Fibroblast of lung (primary cell): ENCODE measurements around the gene FGF14. TPM values are rescaled to one million over a fixed set of nuclear protein-coding genes. Genes with fewer than 3 reads are reported as not detected.
A peak's percentile ranks its signal among the peaks of the same experiment; 100 is the strongest.

Experiments used
- DNase-seq, 2 donors: peaks; one replicate each; pipeline versions ENCODE4 v3.0.0 to v3.0.0-alpha.2; 2010; ENCODE audit warnings: low read depth in 2 of 2
- H2AFZ ChIP-seq: 2 replicates; pipeline ENCODE4 v1.5.1; 2012; ENCODE audit warnings: low read length, control low read depth, inconsistent platforms
- H3K27ac ChIP-seq: 2 replicates; pipeline ENCODE4 v1.5.1; 2011; ENCODE audit warnings: low read length, control low read depth; ENCODE audit not compliant: insufficient read depth
- H3K27me3 ChIP-seq: 2 replicates; pipeline ENCODE4 v1.5.1; 2011; ENCODE audit warnings: mild to moderate bottlenecking, low read length; ENCODE audit not compliant: control insufficient read depth, insufficient read depth
- H3K36me3 ChIP-seq: 2 replicates; pipeline ENCODE4 v1.5.1; 2011; ENCODE audit warnings: low read length; ENCODE audit not compliant: control insufficient read depth, insufficient read depth
- H3K4me1 ChIP-seq: 2 replicates; pipeline ENCODE4 v1.5.1; 2011; ENCODE audit warnings: low read length; ENCODE audit not compliant: control insufficient read depth, insufficient read depth; ENCODE audit errors: extremely low read depth
- H3K4me2 ChIP-seq: 2 replicates; pipeline ENCODE4 v1.5.1; 2011; ENCODE audit warnings: low read length, control low read depth; ENCODE audit not compliant: insufficient read depth; ENCODE audit errors: extremely low read depth
- H3K4me3 ChIP-seq, 4 experiments: fragments of 200-600 bp in 1 of 4; sonication (generic) in 1 of 4; replicated peaks in 1 of 4; 2 replicates each; pipeline ENCODE4 v1.5.1; 2011 to 2016; ENCODE audit warnings: low read length in 4 of 4, low read depth in 3 of 4, mild to moderate bottlenecking in 3 of 4, control low read depth in 2 of 4, inconsistent platforms in 1 of 4, mixed read lengths in 1 of 4; ENCODE audit not compliant: insufficient read depth in 1 of 4; ENCODE audit errors: control extremely low read depth in 1 of 4
- H3K79me2 ChIP-seq: 2 replicates; pipeline ENCODE4 v1.5.1; 2012; ENCODE audit warnings: mild to moderate bottlenecking, low read length, inconsistent platforms; ENCODE audit not compliant: control insufficient read depth, insufficient read depth
- H3K9ac ChIP-seq: 2 replicates; pipeline ENCODE4 v1.5.1; 2011; ENCODE audit warnings: mild to moderate bottlenecking, low read length, control low read depth; ENCODE audit not compliant: insufficient read depth
- H3K9me3 ChIP-seq: 2 replicates; pipeline ENCODE4 v1.5.1; 2012; ENCODE audit warnings: low read depth, low read length; ENCODE audit not compliant: control insufficient read depth, insufficient read depth
- H4K20me1 ChIP-seq: 2 replicates; pipeline ENCODE4 v1.5.1; 2011; ENCODE audit warnings: low read length; ENCODE audit not compliant: control insufficient read depth, insufficient read depth; ENCODE audit errors: extremely low read depth
- EZH2 ChIP-seq: IDR thresholded peaks from 2 replicates; pipeline ENCODE4 v1.5.1; 2012; ENCODE audit warnings: low read length, control low read depth, mild to moderate bottlenecking; ENCODE audit errors: missing control alignments
- polyA plus RNA-seq, 2 donors: library from polyadenylated mRNA; depleted of rRNA in 1 of 2; stranded (reverse) in 1 of 2; unstranded in 1 of 2; fragments of >200 nt; gene quantifications; 2 replicates each; pipeline ENCODE4 v1.2.1, GENCODE V29; 2011 to 2012; ENCODE audit warnings: missing spikeins in 1 of 2
- total RNA-seq: library from RNA; depleted of rRNA; stranded (reverse); fragments of >200 nt; gene quantifications from 2 replicates; pipeline ENCODE4 v1.2.1, GENCODE V29; 2014
- TF ChIP-seq, protein P1 (sequence below), 2 donors: IDR thresholded peaks in 1 of 2; conservative IDR thresholded peaks in 1 of 2; 1 replicate in 1 of 2; 2 replicates in 1 of 2; pipeline ENCODE4 v1.5.1; 2011 to 2012; ENCODE audit warnings: low read length in 2 of 2, control low read depth in 1 of 2, inconsistent platforms in 1 of 2, low read depth in 1 of 2, mild to moderate bottlenecking in 1 of 2

FGF14 gene
- total and polyA plus RNA-seq, 2 donors (not counting 1 experiment from before 2014, with no cell fraction given) = 0.94 to 7.8 TPM

- H3K4me1 ChIP-seq = peaks cover 11% of the 10 kb centered on the region
- DNase-seq = peak in 1 of 2 donors; percentile 31
- H3K4me2 ChIP-seq = no peak overlapping the region
- no peaks in the 10 kb centered on the region for H3K36me3 ChIP-seq
- no peak overlapping the region for H3K27ac ChIP-seq
- H3K27me3 ChIP-seq = no peaks in the 10 kb centered on the region
- TF ChIP-seq EZH2 = no peak
- TF ChIP-seq, protein P1, sequence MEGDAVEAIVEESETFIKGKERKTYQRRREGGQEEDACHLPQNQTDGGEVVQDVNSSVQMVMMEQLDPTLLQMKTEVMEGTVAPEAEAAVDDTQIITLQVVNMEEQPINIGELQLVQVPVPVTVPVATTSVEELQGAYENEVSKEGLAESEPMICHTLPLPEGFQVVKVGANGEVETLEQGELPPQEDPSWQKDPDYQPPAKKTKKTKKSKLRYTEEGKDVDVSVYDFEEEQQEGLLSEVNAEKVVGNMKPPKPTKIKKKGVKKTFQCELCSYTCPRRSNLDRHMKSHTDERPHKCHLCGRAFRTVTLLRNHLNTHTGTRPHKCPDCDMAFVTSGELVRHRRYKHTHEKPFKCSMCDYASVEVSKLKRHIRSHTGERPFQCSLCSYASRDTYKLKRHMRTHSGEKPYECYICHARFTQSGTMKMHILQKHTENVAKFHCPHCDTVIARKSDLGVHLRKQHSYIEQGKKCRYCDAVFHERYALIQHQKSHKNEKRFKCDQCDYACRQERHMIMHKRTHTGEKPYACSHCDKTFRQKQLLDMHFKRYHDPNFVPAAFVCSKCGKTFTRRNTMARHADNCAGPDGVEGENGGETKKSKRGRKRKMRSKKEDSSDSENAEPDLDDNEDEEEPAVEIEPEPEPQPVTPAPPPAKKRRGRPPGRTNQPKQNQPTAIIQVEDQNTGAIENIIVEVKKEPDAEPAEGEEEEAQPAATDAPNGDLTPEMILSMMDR (conservative IDR thresholded peaks at IDR 0.05 in 1 of 2, IDR thresholded peaks at IDR 0.05 in 1 of 2; ENCODE audit: low read depth in 1 of 2, low read length in 2 of 2) = no peak
- H3K79me2 ChIP-seq = no peaks in the 10 kb centered on the region
- no peak overlapping the region for H2AFZ ChIP-seq
- H3K4me3 ChIP-seq = no peak overlapping the region
- no peaks in the 10 kb centered on the region for H4K20me1 ChIP-seq
- no peaks in the 10 kb centered on the region for H3K9me3 ChIP-seq
- no peak overlapping the region for H3K9ac ChIP-seq
Measured at GRCh38 chr13:102294407-102295018, 107.3 kb downstream of the FGF14 start.

DNA sequence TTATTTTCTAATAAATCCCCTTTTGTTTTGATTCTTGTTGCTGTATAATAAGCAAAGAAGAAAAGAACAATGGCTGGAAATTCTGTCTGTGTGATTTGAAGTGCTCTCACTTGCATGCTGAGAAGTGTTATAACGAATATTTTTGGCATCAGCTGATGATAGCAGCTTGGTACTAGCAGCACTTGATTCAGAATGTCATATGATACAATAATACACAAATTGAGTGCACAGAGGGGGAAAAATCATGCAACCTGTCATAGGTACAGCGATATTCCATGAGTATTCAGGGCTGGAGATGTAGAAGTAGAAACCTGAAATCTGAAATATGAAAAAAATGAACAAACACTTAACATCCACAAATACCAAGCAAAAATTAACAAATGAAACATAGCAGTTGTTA, 108.1 kb downstream of the FGF14 start:
- peaks cover 11% of the 10 kb centered on the region for H3K4me1 ChIP-seq
- no peak overlapping the region for H3K27ac ChIP-seq
- DNase-seq = no peak
- no peak overlapping the region for H3K9ac ChIP-seq
- H3K4me3 ChIP-seq = no peak overlapping the region
- no peaks in the 10 kb centered on the region for H3K9me3 ChIP-seq
- no peaks in the 10 kb centered on the region for H3K36me3 ChIP-seq
- H3K79me2 ChIP-seq = no peaks in the 10 kb centered on the region
- no peak for TF ChIP-seq EZH2
- TF ChIP-seq, protein P1 (conservative IDR thresholded peaks at IDR 0.05 in 1 of 2, IDR thresholded peaks at IDR 0.05 in 1 of 2; ENCODE audit: low read depth in 1 of 2, low read length in 2 of 2) = no peak
- no peaks in the 10 kb centered on the region for H4K20me1 ChIP-seq
- no peaks in the 10 kb centered on the region for H3K27me3 ChIP-seq
- no peak overlapping the region for H3K4me2 ChIP-seq
- no peak overlapping the region for H2AFZ ChIP-seq

DNA sequence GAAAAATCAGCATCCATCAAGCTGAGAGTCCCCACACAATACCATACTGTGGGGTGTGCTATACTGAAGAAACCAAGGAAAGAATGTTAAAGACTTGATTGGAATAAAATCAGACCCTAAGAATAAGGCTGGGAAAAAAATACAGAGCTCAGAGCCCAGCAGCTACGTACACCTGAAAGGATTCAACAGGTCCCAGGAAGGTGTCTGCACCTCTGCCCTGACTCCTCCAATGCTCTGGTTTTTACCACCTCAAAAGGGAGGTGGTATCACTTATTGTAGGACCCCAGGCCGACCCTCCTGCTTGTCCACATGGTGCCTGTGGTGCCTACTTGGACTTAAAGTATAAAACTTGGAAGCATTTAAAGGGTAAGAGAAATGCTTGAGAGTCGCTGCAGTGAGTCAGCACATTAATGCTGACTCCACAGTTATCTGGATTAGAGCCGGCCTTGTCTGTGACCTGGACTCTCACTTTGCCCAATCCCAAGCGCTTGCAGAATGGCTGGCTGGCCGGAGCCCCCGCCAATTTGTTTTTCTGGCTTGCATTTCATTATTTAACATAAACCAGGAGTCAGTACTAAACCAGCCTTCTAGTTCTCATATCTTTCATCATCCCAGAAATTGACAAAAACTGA, 110.1 kb downstream of the FGF14 start:
- no peak overlapping the region for H3K4me3 ChIP-seq
- no peak overlapping the region for H3K27ac ChIP-seq
- H3K79me2 ChIP-seq = no peaks in the 10 kb centered on the region
- H4K20me1 ChIP-seq = no peaks in the 10 kb centered on the region
- H2AFZ ChIP-seq = no peak overlapping the region
- no peaks in the 10 kb centered on the region for H3K27me3 ChIP-seq
- peak; percentile 38 to 77 for DNase-seq
- peaks cover 11% of the 10 kb centered on the region for H3K4me1 ChIP-seq
- H3K9ac ChIP-seq = no peak overlapping the region
- H3K36me3 ChIP-seq = no peaks in the 10 kb centered on the region
- no peak overlapping the region for H3K4me2 ChIP-seq
- H3K9me3 ChIP-seq = no peaks in the 10 kb centered on the region
- no peak for TF ChIP-seq EZH2
- TF ChIP-seq, protein P1 (conservative IDR thresholded peaks at IDR 0.05 in 1 of 2, IDR thresholded peaks at IDR 0.05 in 1 of 2; ENCODE audit: low read depth in 1 of 2, low read length in 2 of 2) = no peak
